Cardiac fibroblast (primary cell): ENCODE measurements around the gene LYZL6.

Experiments
- DNase-seq, 2 donors: peaks; one replicate each; pipeline versions ENCODE4 v3.0.0 to v3.0.0-alpha.2; 2010; ENCODE audit warnings: low read depth in 2 of 2
- H3K4me3 ChIP-seq, 2 donors: replicated peaks in 1 of 2; 1 replicate in 1 of 2; 2 replicates in 1 of 2; pipeline ENCODE4 v1.5.1; 2011; ENCODE audit warnings: low read depth in 2 of 2, low read length in 2 of 2, mild to moderate bottlenecking in 2 of 2, moderate library complexity in 1 of 2
- CTCF ChIP-seq: IDR thresholded peaks from one replicate; pipeline ENCODE4 v1.5.1; 2011; ENCODE audit warnings: low read depth, mild to moderate bottlenecking, low read length, inconsistent platforms

The LYZL6 gene

GRCh38 chr17:35981908-35982330 is 38.4 kb upstream of the LYZL6 start:
- no peak for DNase-seq
- no peak for TF ChIP-seq CTCF
- no peak overlapping the region for H3K4me3 ChIP-seq

DNA sequence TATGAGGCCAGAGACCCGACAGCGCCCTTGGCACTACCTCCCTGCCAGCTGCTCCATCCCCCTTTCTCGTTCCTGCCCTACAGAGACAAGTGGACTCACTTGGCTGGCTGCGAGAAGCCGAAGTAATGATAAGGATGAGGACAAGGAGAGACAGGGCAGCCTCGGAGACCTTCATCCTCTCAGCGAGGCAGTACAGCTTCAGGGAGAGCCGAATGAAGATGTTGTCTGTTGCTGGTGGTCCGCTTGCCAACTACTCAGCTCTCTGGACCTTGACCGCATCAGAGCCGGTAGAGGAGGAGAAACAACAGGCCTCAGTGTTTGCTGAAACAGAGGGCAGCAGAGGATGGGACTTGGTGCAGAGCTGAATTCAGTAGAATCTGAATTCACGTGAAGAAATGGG is 37.7 kb upstream of the LYZL6 start, which contains the start of gene CCL16:
Gene CCL16, minus strand, starts transcription at position 252 of the 400 bp plus-strand sequence. Its CDS starts 77 bp downstream, at position 175.
- H3K4me3 ChIP-seq, result no peak within 1 kb of the TSS
- DNase-seq, result no peak
- TF ChIP-seq CTCF, result no peak

- no peak for DNase-seq
- TF ChIP-seq CTCF, result no peak
- H3K4me3 ChIP-seq, result no peak overlapping the region
These were observed 34.8 kb upstream of the LYZL6 start for GRCh38 chr17:35978346-35978745.

DNA sequence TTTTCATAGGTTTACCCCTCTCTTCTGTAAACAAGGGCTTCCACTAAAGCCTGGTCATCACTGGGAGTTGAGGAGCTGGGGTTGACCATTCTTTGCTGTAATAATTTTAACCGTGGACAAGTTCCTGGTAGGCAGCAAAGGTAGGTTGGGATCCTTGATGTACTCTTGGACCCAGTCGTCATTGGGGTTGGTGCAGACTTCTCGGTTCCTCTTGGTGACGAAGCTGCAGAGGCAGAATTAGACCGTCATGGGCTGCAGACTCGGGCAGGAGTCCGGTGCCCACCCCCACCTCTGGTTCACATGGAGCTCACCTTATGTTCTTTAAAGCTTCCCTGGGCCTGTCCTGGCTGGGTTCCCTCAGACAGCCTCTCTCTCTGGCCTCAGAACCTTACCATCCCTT is 34.0 kb upstream of the LYZL6 start:
- H3K4me3 ChIP-seq, result no peak overlapping the region
- TF ChIP-seq CTCF, result no peak
- no peak for DNase-seq

DNA sequence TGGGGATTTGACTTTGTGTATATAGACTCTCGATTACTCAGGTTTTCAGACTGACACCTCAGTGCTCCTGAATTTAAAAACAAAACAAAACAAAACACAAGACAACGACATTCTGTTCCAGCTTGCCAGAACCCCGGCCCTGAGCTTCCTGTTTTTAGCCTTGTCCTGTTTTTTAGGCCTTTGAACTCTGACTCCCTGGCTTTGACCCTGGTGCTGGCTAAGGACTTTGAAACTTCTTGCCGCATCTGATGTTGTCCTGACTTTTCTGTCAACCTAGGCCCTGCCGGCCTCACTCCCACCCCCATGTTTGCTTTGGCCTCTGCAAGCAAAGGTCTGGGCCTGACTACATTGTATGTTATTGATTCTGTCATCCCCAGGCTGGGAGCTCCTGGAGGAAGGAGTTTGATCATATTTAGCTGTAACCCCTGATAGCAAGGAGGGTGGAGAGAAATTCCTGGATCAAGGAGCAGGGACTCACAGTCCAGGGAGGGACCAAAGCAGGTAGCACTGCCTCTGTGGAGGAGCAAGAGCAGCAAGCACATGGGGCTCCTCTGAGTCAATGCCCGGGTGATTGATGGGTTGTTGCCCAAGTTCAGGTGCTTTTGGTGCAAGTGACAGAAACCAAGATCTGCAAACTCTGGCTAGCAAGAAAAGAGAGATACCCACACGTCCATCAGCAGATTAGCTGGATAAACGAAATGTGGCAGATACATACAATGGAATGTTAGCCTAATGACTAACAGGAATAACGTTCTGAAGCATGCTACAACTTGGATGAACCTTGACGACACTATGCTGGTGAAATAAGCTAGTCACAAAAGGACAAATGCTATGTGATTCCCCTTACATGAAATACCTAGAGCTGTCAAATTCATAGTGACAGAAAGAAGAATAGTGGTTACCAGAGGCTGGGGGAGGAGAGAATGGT is 30.1 kb upstream of the LYZL6 start:
- H3K4me3 ChIP-seq, result no peak overlapping the region
- no peak for TF ChIP-seq CTCF
- peak; percentile 3 to 67 for DNase-seq

DNA sequence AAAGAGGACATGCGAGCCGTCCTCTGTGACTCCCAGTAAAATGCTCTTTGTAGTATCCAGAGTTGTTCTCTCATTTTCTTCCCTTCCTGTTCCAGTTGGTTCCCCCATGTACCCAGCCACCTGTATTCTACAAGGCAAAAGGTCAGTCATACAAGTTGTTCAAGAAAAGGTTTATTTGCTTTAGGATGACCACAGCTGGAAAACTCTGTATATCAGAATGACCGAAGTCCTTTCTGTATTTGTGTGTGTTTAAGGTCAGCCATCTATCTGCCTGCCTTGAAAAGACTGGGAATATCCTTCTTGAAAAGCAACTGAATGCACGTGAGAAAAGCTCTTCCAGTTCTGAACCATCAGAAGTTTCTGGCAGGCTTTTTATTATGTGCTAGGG is 29.4 kb upstream of the LYZL6 start:
- no peak overlapping the region for H3K4me3 ChIP-seq
- TF ChIP-seq CTCF, result no peak
- no peak for DNase-seq

DNA sequence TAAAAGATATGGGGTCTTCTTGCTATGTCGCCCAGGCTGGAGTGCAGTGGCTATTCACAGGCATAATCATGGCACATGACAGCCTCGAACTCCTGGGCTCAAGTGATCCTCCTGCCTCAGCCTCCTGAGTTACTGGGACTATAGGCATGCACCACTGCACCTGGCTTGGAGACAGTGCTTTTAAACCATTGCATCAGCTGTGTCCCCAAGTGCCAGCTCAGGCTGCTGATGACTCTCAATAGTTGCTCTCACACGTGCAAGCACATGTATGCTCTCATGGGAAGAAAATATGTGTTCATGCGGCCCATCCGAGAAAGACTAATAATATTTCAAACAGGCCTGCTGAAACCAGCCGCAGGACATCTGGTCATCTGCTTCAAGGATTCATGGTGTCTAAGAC is 29.0 kb upstream of the LYZL6 start:
- no peak for TF ChIP-seq CTCF
- no peak for DNase-seq
- H3K4me3 ChIP-seq, result no peak overlapping the region
